Measurements from ENCODE around the gene UGT3A2.

UGT3A2 gene

GRCh38 chr5:36006163-36006562 lies 60.5 kb downstream of the UGT3A2 start:
- no peak for DNase-seq (ENCODE audit: low read depth)

DNA sequence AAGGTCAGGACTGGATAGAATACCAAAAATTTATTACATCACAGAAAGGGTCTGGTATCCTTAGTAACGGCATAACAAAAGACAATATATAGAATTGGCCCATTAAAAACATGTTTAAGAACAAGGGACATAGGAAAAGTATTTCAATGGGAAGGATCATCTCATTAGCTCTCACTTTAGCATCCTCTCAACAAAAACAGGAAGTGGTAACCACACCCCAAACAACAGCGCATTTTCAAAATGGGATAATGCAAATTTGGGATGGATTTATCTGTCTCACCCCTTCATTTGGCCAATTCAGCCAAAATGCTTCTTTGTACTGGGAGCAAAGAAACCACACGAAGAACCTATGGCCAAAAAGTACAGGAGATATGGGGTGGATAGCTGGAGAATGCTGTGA lies 65.7 kb downstream of the UGT3A2 start:
- DNase-seq (ENCODE audit: low read depth), result no peak

DNA sequence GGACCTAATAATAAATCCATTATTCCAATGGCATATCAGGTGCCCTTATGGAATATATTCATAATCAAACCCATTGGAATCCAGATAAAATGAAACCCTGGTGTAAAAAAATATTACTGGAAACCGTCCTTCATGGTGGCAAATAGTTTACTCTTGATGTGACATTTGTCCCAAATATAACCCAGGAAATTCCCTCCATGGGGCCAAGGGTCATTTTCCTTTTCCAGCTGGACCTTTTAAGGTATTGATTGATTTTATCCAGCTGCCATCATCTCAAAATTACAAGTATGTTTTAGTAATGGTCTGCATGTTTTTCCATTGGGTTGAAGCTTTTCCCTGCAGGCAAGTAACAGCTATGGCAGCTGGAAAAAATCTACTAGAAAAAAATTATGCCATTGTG lies 67.1 kb downstream of the UGT3A2 start:
- DNase-seq (ENCODE audit: low read depth), result no peak

GRCh38 chr5:35996076-35996475 lies 70.6 kb downstream of the UGT3A2 start:
- no peak for DNase-seq (ENCODE audit: low read depth)

DNA sequence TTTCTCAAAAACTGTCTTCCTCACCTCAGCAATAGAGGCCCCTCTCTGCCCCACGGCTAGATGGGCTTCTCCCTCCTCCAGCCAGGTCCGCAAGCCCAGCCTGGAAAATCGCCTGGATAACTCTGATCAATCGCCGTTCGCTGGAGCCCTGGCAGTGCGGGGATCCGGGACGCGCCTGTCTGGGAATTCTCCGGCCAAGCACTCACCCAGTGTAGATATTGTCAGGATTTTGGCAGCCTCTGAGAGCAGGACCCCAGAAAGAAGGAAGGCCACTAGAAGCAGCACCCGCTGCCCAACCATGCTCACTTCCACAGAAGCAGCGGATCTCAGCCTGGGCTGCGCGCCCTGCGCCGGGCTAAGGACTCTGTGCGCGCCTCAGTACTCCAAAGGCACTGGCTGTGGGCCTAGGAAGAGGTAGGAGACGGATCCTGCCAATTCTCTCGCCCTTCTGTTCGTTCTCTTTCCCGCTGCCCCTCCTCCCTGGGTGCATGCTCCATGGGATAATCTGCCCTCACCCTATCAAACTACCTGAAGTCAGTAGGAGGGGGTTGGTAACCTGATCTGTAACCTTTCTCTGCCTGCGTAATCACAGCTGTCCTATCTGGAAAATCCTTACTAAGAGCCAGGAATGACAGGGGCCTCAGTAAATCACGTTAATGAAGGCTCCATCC lies 75.6 kb downstream of the UGT3A2 start, which contains the start of gene UGT3A1:
Gene UGT3A1, minus strand, starts transcription at position 450 of the 671 bp plus-strand sequence. Its CDS starts 150 bp downstream, at position 300.
- DNase-seq (ENCODE audit: low read depth), result no peak

GRCh38 chr5:35990520-35990919 lies 76.2 kb downstream of the UGT3A2 start:
- DNase-seq (ENCODE audit: low read depth), result no peak

- DNase-seq (ENCODE audit: low read depth), result no peak
Measured at GRCh38 chr5:35988529-35988928, 78.2 kb downstream of the UGT3A2 start.

- no peak for DNase-seq (ENCODE audit: low read depth)
Measured at GRCh38 chr5:35987776-35988175, 78.9 kb downstream of the UGT3A2 start.

Measured in T-helper 22 cell (primary cell).